ENCODE results near the gene LHX3.
"Not testable (repeated sequence)": the region's sequence is repeated elsewhere in the genome, so short reads cannot be mapped to it uniquely, and the experiment has no call there.

The LHX3 gene

DNA sequence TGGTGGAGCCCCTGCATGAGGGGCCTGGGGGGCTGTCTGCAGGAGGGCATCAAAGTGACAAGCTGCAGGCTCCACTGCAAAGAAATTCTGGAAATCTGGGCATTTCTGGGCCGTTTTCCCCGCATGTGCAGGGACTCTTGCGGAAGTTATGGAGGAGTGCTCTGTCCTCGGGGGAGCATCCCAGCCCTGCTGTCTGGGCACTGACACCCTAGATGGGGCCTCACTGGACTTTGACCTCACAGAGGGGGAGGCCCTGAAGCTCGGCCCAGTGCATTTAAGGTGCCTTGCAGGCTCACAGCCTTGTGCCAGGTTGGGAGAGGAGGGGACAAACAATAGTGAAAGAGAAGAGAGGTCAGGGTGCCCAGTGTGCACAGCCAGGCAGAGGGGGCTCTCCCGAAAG lies 35.4 kb downstream of the LHX3 start:
- DNase-seq (ENCODE audit: extremely low spot score, insufficient read length, low read depth) = no peak
- no peak for FAIRE-seq

GRCh38 chr9:136163248-136163850 lies 41.6 kb downstream of the LHX3 start:
- no peak for DNase-seq (ENCODE audit: extremely low spot score, insufficient read length, low read depth)
- no peak for FAIRE-seq

DNA sequence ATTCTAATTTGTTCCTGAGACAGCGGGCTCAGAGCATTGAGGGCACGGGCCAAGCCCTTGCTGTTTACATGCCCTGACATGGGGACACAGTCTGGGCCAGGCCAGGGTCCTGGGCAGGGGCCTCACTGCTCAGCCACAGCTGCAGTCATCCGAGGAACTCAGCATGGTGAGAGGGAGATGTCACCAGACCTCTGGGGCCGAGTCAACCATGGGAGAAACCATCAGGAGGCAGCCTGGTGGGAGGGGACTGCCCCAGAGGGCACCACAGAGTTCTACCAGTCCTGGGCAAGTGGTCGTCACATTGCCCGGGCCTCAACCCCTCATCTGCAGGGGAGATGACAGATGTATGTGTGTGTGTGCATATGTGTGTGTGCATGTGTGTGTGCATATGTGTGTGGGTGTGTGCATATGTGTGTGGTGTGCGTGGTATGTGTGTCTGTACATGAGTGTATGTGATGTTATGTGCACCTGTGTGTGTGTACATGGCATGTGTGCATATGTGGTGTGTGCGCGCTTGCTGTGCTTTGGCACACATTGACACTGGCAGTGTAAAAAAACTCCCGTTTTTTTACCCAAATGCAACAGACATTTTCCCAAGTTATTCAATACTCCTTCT lies 43.8 kb downstream of the LHX3 start:
- no peak for FAIRE-seq
- no peak for DNase-seq (ENCODE audit: extremely low spot score, insufficient read length, low read depth)

- DNase-seq (ENCODE audit: extremely low spot score, insufficient read length, low read depth) = no peak
- no peak for FAIRE-seq
These were observed 44.5 kb downstream of the LHX3 start for GRCh38 chr9:136160381-136160841.

DNA sequence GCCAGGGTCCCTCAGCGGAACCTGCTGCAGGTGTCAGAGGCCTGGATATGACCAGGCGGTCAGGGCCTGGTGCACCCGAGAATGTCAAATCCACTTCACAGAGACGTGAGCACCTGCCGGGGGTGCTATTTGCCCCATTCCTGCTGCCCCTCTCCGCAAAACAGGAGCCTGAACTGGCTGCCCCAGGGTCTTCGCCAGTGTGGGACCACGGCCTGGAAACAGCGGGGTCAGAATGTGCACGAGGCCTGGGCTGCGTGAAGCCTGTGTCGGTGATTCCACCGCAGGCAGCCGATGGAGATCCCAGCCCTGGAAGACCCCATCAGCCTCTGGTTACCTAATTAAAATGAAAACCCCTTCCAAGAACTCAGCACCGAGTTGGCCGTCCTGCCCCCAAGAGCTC lies 45.1 kb downstream of the LHX3 start:
- DNase-seq (ENCODE audit: extremely low spot score, insufficient read length, low read depth) (no peak), FAIRE-seq (no peak)

- DNase-seq (ENCODE audit: extremely low spot score, insufficient read length, low read depth) (no peak), FAIRE-seq (no peak)
These were observed 47.3 kb downstream of the LHX3 start for GRCh38 chr9:136157477-136158265.

DNA sequence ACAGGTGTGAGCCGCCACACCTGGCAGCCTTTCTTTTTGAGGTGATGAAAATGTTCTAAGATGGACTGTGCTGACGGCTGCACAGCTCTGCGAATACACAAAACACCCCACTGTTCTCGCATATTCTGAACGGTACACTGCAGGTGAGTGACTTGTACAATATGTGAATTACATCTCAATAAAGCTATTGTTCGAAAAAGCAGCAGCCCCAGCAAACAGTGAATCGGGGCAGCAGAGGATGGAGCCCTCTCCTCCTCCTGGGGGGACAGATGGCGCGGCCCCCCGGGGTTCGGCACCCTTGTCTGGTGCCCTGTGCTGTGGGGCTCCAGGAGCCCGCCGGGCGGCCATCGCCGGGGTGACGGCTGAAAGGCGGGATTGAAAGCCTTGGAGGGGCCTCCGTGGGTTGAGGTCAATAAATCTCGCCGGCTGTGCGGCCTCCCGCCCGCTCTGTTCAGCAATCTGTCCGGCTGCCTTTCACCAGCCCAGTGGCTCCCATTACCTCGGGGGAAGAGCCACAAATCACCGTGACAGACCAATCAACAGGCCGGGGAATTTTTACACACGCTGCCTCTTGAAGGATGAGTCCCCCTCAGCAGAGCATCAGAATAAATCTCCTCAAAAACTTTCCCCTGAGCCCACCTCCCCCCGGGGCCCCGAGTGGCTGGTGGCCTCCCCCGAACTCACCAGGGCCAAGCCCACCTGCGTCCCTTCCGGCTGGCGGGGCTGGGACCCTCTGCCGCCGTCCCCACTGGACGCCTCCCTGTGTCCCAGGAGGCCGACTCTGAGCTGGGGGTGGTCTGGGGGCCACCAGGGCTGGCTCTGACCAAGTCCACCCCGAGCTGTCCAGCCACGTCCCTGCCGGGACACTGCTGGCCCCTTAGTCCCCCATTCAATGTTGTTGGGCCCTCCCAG lies 48.5 kb downstream of the LHX3 start:
- DNase-seq (ENCODE audit: extremely low spot score, insufficient read length, low read depth) (no peak), FAIRE-seq (no peak)

- FAIRE-seq (no peak), DNase-seq (ENCODE audit: extremely low spot score, insufficient read length, low read depth) (no peak)
These were observed 49.4 kb downstream of the LHX3 start for GRCh38 chr9:136155576-136155975.

- FAIRE-seq (no peak), DNase-seq (ENCODE audit: extremely low spot score, insufficient read length, low read depth) (no peak)
These were observed 50.0 kb downstream of the LHX3 start for GRCh38 chr9:136154943-136155342.

- FAIRE-seq = no peak
These were observed 51.4 kb downstream of the LHX3 start for GRCh38 chr9:136153381-136154065.

GRCh38 chr9:136152931-136153330 lies 52.0 kb downstream of the LHX3 start:
- FAIRE-seq = no peak

More at GRCh38 chr9:136153381-136154065, 51.4 kb downstream of the LHX3 start:
- DNase-seq (ENCODE audit: extremely low spot score, insufficient read length, low read depth) = no peak

DNA sequence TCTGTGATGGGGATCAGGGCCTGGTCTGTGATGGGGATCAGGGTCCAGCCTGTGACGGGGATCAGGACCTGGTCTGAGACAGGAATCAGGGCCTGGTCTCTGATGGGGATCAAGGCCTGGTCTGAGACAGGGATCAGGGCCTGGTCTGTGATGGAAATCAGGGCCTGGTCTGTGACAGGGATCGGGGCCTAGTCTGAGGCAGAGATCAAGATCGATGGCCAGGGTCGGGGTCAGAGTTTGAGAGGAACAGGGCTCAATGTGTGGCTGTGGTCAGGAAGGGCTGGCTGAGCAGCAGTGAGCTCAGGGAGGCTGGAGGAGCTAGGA lies 52.4 kb downstream of the LHX3 start:
- DNase-seq (ENCODE audit: extremely low spot score, insufficient read length, low read depth) (no peak), FAIRE-seq (no peak)

More at GRCh38 chr9:136152931-136153330, 52.0 kb downstream of the LHX3 start:
- no peak for DNase-seq (ENCODE audit: extremely low spot score, insufficient read length, low read depth)

DNA sequence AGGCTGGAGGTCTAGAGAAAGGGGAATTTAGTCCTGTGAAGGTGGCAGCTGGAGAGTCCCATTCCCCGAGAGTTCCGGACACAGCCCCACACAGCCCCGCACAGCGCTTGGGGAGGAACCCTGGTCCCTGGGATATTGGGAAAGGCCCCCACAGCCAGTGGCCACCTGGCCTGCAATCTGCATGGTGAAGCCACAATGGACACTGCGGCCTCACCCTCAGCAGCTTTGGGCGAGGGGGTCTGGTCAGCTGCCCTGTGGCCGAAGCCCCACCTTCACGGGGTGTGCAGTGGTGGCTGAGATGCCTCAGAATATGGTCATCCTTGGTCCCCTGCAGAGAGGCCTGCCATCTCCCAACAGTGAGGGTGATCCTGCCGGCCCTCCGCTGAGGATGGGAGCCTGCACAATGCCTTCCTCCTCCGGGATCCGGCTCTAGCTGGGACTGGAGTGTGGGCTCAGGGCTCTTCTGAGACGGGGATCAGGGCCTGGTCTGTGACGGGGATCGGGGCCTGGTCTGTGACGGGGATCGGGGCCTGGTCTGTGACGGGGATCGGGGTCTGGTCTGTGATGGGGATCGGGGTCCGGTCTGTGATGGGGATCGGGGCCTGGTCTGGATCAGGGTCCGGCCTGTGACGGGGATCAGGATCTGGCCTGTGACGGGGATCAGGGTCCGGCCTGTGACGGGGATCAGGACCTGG lies 52.9 kb downstream of the LHX3 start:
- DNase-seq (ENCODE audit: extremely low spot score, insufficient read length, low read depth) = no peak

DNA sequence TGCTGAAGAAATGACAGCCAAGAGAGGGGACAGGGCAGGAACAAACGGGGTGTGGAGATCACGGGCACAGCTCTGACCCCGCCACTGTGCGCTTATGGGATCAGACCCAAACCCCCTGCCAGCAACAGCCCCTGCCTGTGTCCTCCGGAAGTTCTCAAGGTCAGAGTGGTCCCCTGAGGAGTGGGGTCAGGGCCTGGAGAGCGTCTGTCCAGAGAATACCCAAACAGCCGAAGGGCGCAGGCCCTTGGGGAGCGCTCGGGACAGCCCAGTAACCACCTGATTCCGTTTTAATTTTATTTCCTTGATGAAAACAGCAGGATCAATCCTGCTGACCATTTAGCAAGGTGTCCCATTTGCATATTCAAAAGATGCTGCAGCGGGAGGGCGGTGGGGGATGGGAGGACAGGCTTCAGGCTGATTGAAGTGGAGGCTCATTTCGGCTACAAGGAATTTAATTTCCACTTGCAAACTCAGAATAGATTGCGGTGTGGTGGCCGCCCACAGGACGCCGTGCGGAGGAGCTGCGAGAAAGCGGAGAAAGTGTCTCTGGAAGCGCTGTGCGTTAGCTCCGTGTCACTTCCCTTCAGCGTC lies 53.6 kb downstream of the LHX3 start:
- FAIRE-seq = no peak
- DNase-seq (ENCODE audit: extremely low spot score, insufficient read length, low read depth) = no peak

More for the DNA sequence above, 52.9 kb downstream of the LHX3 start:
- no peak for FAIRE-seq

DNA sequence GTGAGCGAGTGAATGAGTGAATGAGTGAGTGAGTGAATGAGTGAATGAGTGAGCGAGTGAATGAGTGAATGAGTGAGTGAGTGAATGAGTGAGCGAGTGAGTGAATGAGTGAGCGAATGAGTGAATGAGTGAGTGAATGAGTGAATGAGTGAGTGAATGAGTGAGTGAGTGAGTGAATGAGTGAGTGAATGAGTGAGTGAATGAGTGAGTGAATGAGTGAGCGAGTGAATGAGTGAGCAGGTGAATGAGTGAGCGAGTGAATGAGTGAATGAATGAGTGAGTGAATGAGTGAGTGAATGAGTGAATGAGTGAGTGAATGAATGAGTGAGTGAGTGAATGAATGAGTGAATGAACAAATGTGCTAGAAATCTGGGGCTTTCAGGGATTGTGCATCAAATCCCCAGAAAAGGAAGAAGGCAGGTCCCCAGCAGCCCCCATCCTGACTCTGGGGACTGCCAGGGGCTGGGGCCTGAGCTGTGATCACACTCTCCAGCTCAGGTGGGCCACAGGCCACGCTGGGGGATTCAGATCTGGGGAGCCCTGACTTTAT lies 54.2 kb downstream of the LHX3 start:
- not testable (repeated sequence) for FAIRE-seq; DNase-seq (ENCODE audit: extremely low spot score, insufficient read length, low read depth)

DNA sequence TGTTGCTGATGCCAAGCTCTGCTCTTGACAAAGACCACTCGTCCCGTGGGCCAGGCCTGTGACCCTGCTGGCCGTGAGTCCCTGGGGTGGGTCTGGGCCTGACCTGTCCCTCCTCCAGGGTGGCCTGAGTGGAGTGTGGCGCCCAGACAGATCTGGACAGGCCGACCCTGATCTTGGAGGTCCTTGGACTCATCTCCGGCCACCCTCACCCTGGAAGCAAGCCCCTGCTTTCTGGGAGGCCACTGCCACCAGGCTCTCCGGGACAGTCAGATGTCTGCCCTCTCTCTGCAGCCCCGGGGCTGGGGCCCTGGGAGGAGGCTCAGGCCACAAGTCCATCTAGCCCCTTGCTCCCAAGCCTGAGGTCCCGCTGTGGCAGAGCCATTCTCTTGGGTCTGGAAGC lies 55.1 kb downstream of the LHX3 start:
- no peak for FAIRE-seq

DNA sequence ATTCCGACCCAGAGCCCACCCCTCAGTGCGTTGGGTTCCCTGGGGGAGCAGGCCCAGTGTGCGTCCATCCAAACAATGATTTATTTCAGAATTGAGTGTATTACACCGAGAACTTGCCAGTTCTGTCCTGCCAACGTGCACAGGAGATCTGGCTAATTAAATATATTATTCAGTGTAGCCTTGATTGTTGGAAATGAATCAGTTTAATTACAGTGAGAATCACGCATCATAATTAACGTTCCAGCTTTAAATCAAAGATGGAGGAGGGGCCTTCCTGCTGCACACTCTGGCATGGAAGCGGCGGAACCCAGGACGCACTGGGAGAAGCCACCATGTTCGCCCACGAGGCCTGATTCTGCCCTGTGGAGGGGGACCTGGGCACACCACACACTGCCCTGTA lies 55.6 kb downstream of the LHX3 start:
- DNase-seq (ENCODE audit: extremely low spot score, insufficient read length, low read depth) (no peak), FAIRE-seq (no peak)

More for the DNA sequence above, 55.1 kb downstream of the LHX3 start:
- DNase-seq (ENCODE audit: extremely low spot score, insufficient read length, low read depth) = no peak

- FAIRE-seq = no peak
- DNase-seq (ENCODE audit: extremely low spot score, insufficient read length, low read depth) = no peak
These were observed 56.2 kb downstream of the LHX3 start for GRCh38 chr9:136148766-136149165.
